NCI-H2196 treated with DMSO at 0.1 percent for 48 hours (cell line): ENCODE measurements around the gene CYP3A5.
"Not testable (repeated sequence)": the region's sequence is repeated elsewhere in the genome, so short reads cannot be mapped to it uniquely, and the experiment has no call there.

ENCODE experiments used
- DNase-seq: peaks from one replicate; lab custom pipeline; 2025; ENCODE audit not compliant: unreplicated experiment; lab: John Stamatoyannopoulos, UW

Gene CYP3A5

DNA sequence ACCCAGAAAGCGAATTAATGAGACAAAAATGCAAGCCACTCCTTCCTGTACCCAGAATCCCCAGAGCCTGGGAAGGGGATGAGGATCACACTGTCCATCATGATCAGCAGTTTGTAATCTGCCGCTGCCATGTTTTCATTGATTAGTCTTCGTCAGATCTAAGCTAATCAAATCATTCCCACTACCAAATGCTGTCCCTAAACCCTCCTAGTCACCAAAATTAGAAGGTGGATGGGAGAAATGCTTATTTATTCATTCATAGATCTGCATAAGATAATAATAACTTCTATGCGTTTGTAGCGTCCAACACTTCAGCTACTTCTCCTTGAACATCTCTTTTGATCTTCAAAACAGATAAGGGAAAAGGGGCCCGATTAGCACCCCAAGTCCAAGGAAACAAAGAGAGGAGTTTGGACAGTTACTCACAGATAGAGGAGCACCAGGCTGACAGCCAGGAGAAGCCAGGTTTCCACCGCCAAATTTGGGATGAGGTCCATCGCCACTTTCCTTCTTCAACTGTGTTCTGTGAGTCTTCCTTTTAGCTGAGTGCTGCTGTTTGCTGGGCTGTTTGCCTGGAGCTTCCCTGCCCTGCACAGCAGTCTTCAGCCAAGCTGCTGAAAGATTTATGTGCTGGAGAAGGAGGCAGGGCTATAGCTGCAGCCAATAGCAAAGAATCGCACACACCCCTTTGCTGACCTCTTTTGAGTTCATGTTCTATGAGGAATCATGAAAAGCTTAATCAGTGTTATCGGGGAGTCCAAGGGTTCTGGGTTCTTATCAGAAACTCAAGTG is at the start of gene CYP3A5:
Gene CYP3A5, minus strand, starts transcription at position 597 of the 792 bp plus-strand sequence. Its CDS starts 100 bp downstream, at position 497.
- no peak for DNase-seq

GRCh38 chr7:99728615-99729014 is 48.8 kb upstream of the CYP3A5 start:
- DNase-seq: no peak

- not testable (repeated sequence) for DNase-seq
These were observed 43.4 kb upstream of the CYP3A5 start for GRCh38 chr7:99723201-99723600.

GRCh38 chr7:99720800-99721595 is 41.2 kb upstream of the CYP3A5 start:
- no peak for DNase-seq

- DNase-seq: no peak
These were observed 40.4 kb upstream of the CYP3A5 start for GRCh38 chr7:99719996-99720769.

GRCh38 chr7:99713995-99714570 is 34.3 kb upstream of the CYP3A5 start:
- DNase-seq: no peak

- no peak for DNase-seq
These were observed 30.2 kb upstream of the CYP3A5 start for GRCh38 chr7:99709838-99710578.

- DNase-seq: no peak
These were observed 29.5 kb upstream of the CYP3A5 start for GRCh38 chr7:99709260-99709659.

DNA sequence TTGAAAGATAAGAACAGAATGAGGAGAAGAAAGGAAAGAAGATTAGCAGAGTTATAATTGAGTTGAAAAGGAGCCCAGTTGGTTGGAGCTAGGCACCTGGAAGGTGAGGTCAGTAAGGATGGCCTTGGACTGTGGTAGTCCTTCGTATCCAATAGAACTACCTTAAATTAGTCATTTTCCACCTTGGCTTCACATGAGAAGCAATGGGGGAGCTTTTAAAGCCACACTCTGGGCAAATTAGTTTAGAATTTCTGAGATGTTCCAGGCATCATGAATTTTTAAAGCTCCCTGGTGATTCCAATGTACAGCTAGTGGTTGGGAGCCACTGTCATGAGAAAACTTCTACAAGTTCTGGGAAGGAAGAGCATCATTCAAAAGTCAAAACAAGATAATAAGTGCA is 27.3 kb upstream of the CYP3A5 start:
- no peak for DNase-seq

- DNase-seq: no peak
These were observed 20.1 kb upstream of the CYP3A5 start for GRCh38 chr7:99699946-99700345.

DNA sequence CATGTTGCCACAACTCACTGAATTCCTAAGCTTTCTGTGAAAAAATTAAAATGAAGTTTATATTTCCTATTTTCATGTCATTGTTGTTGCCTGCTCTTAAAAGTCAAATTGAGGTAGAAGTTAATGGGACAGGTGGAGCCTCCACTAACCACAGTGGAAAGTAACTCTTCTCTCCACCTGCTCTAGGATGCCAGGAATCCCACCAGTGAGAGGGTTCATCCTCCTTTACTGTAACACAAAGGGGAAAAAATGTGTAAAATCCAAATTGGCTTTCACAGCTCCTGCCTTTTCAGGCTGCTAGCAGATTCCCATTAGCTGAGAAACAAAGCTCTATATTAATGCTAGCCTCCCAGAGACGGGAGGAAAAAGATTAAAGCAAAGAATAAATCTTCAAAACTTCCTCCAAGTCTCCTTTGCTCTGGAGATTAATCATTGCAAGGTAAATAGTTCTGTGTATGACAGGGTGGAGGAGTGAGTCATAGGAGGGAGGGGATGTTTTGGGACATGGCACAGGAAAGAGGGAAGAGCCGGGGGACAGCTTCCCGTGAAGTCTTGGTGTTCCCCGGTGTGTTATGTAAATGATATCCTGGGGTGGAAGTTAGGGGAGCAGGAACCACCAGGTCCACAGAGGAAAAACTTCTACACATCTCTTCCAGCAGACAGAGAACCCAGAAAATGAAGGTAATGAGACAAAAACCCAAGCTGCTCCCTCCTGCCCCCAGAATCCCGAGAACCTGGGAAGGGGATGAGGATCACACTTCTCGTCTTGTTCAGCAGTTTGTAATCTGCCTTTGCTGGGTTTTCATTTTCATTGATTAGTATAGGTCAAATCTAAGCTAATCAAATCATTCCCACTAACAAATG is 19.3 kb upstream of the CYP3A5 start:
- not testable (repeated sequence) for DNase-seq

DNA sequence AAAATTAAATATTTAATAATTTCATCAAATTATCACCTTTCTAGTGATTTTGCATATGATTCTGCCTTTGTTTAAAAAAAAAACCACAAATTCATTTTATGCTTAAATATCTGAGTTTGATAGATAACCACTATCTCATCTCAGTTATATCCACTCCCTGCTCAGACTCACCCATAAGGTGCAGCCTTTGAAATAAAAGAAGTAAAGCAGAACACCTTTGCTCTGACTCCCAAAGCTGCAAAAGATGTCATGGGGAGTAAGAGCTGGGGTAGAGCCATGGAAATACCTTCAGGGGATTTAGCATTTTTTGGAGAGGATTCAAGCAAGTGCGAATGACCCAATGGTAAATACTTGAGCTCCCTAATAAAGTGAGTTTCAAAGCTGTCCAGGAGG is 15.1 kb upstream of the CYP3A5 start:
- no peak for DNase-seq

DNA sequence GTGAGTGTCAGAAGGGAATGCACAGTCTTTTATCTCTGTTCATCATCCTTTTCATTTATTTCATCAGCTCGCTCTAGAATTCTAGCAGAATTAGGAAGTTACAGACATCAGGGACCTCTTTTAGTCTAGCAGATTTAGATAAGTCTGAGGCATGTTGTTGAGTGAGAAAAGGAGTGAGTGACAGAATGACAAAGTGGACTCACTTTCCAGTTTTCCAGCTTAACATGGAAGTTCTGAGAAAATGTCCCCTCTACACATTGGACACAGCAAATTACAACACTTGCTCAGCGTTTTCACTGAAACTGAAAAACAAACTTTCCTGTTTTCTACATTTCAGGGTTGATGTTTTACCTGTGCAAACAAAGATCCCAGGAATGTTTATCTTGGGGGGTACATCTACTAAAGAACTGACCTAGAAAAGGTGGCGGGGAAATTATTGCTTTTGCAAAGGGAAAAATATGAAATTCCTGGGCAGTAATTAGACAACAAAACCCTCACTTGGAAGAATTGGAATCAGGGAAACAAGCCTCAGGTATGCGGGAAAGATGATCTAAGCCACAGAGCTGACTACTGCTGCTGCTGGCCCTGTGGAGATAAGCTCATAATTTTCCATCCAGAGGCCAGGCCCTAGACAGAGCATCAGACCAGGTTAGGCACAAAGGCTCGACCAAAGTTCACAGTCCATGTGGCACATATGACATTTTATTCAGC is 14.6 kb upstream of the CYP3A5 start:
- no peak for DNase-seq

DNA sequence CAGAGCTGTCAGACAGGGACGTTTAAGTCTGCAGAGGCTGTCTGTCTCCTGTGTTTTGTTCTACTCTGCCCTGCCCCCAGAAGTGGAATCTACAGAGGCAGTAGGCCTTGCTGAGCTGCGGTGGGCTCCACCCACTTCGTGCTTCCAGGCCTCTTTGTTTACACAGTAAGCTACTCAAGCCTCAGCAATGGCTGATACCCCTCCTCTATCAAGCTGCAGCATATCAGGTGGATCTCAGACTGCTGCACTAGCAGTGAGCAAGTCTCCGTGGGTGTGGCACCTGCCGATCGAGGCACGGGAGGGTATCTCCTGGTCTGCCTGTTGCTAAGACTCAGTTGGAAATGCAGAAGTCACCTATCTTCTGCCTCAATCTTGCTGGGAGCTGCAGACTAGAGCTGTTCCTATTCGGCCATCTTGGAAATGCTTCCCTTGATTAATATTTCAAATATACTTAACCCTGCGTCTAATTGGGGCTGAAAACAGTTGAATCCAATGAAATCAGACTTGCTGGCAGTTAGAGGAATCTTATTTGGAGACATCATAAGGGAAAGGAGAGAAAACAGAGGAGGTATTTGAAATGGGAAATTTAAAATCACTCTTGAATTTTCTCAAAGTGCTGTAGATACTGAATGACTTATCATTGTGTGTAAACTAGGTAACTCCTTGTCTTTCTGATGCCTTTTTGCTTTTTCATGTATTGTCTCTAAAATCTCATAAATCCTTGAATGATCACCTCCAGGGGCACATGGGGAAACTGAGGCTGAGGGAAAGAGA is 13.8 kb upstream of the CYP3A5 start:
- no peak for DNase-seq

- DNase-seq: no peak
These were observed 13.3 kb upstream of the CYP3A5 start for GRCh38 chr7:99693100-99693426.

DNA sequence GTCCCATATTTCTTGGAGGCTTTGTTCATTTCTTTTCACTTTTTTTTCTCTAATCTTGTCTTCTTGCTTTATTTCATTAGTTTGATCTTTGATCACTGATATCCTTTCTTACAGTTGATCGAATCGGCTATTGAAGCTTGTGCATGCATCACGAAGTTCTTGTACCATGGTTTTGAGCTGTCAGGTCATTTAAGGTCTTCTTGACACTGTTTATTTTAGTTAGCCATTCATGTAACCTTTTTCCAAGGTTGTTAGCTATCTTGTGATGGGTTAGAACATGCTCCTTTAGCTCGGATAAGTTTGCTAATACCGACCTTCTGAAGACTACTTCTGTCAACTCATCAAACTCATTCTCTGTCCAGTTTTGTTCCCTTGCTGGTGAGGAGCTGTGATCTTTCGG is 12.8 kb upstream of the CYP3A5 start:
- DNase-seq: not testable (repeated sequence)

GRCh38 chr7:99691658-99692057 is 11.9 kb upstream of the CYP3A5 start:
- DNase-seq: not testable (repeated sequence)

- DNase-seq: not testable (repeated sequence)
These were observed 11.1 kb upstream of the CYP3A5 start for GRCh38 chr7:99690918-99691317.
